Measurements from ENCODE around the gene IGDCC3. TPM values are rescaled to one million over a fixed set of nuclear protein-coding genes. Genes with fewer than 3 reads are reported as not detected.

IGDCC3 gene
- total and polyA plus RNA-seq, 2 donors (not counting 1 experiment from before 2014, with no cell fraction given): not detected

DNA sequence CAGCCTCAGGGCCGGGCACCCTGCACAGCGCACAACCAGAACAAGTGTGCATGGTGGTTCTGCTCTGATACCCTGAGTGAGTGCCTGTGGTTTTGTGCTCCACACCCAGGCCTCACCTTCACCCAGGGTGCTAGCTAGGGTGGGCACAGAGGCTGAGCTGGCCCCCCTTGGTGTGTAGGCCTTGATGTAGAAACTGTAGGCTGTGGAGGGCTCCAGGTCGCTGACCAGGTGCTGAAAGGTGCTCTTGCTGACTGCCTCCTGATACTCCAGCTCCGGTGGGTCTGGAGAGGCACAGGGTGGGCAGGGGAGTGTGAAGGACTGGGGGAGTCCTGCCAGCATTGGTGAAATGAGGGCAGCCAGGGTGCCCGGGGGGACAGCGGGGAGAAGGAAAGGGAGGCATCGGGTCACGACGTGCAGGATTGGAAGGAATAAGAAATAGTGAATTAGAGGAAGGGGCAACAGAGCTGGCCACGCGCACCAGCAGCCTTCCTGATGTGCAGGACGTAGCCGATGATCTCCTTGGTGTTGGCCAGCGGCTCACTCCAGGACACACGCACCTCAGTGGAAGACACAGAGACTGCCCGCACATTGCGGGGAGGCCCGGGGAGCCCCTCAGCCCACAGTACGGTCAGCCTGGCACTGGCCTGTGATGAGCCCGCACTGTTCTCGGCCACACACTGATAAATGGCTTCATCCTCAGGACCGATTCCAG, 46.7 kb downstream of the IGDCC3 start:
- ChIA-PET CTCF (interaction anchor here (1.4 kb wide), 1 partner anchor 10 kb away, joined by 3 read pairs; no protein-coding TSS in a partner anchor), POLR2A (no interaction called here)
- Histone ChIP-seq H3K9ac (ENCODE audit: low read length) (no peak overlapping the region), H3K27ac (ENCODE audit: low read length in 2 of 2) (no peak overlapping the region), H3K27me3 (replicated peaks in 1 of 4; ENCODE audit: control extremely low read depth in 1 of 4, control insufficient read depth in 3 of 4, insufficient read depth in 4 of 4, low read length in 3 of 4) (peaks cover 0 to 12% (median 2%) of the 10 kb centered on the region in 4 experiments), H3K4me1 (ENCODE audit: control insufficient read depth in 2 of 2, insufficient read depth in 2 of 2, low read length in 2 of 2) (peaks cover 0 to 8% of the 10 kb centered on the region in 2 donors), H2AFZ (ENCODE audit: insufficient read depth, low read depth, low read length, poor library complexity, severe bottlenecking) (no peak overlapping the region), H3K36me3 (replicated peaks in 1 of 2; ENCODE audit: control extremely low read depth in 1 of 2, control insufficient read depth in 1 of 2, extremely low read depth in 1 of 2, insufficient read depth in 2 of 2, low read length in 1 of 2) (no peaks in the 10 kb centered on the region), H4K20me1 (ENCODE audit: control insufficient read depth, insufficient read depth, low read length, poor library complexity, severe bottlenecking) (no peaks in the 10 kb centered on the region), H3K9me3 (ENCODE audit: control extremely low read depth in 1 of 3, control insufficient read depth in 2 of 3, insufficient read depth in 1 of 3, low read length in 2 of 3) (peaks cover 0 to 9% (median 0%) of the 10 kb centered on the region in 3 donors), H3K79me2 (ENCODE audit: control insufficient read depth, insufficient read depth, low read length) (no peaks in the 10 kb centered on the region), H3K4me2 (replicated peaks; ENCODE audit: low read depth, low read length, poor library complexity, severe bottlenecking) (no peak overlapping the region), H3K4me3 (ENCODE audit: control extremely low read depth in 1 of 5, extremely low read depth in 1 of 5, insufficient read depth in 1 of 5, low read depth in 2 of 5, low read length in 4 of 5) (no peak overlapping the region)
- DNase-seq (no peak), ATAC-seq (ENCODE audit: low read depth) (no peak)
- Mint-ChIP-seq H3K4me3 (no peak overlapping the region), H3K27me3 (peaks cover 15% of the 10 kb centered on the region), H3K4me1 (peaks cover 5% of the 10 kb centered on the region), H3K27ac (no peak overlapping the region), H3K9me3 (ENCODE audit: insufficient read depth) (no peaks in the 10 kb centered on the region)
- intact Hi-C loops (cut with micrococcal nuclease): no loop called here
- TF ChIP-seq EZH2 (IDR thresholded peaks at IDR 0.05; ENCODE audit: borderline replicate concordance, insufficient read depth, low read depth, low read length, poor library complexity, severe bottlenecking): no peak
- TF ChIP-seq, protein P1, sequence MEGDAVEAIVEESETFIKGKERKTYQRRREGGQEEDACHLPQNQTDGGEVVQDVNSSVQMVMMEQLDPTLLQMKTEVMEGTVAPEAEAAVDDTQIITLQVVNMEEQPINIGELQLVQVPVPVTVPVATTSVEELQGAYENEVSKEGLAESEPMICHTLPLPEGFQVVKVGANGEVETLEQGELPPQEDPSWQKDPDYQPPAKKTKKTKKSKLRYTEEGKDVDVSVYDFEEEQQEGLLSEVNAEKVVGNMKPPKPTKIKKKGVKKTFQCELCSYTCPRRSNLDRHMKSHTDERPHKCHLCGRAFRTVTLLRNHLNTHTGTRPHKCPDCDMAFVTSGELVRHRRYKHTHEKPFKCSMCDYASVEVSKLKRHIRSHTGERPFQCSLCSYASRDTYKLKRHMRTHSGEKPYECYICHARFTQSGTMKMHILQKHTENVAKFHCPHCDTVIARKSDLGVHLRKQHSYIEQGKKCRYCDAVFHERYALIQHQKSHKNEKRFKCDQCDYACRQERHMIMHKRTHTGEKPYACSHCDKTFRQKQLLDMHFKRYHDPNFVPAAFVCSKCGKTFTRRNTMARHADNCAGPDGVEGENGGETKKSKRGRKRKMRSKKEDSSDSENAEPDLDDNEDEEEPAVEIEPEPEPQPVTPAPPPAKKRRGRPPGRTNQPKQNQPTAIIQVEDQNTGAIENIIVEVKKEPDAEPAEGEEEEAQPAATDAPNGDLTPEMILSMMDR (IDR thresholded peaks at IDR 0.05): no peak
- 95% methylated on average over 20 of the region's 22 CpGs for WGBS (ENCODE audit: insufficient coverage)
